K562 (cell line): ENCODE data around the gene SLC7A14. TPM values are rescaled to one million over a fixed set of nuclear protein-coding genes. Genes with fewer than 3 reads are reported as not detected.

Source experiments
- ATAC-seq: fragments of 200-7000 bp; cut with Tn5 transposase; 3 replicates; pipeline ENCODE4 v1.9.1; 2020; ENCODE audit warnings: moderate library complexity
- BruUV-seq: library from RNA; stranded (reverse); fragments of 400-500 nt; replicated peaks from 2 replicates; lab custom pipeline; 2021; lab: Mats Ljungman, UMichigan
- CTCF ChIA-PET: fragments of 300-600 bp; formaldehyde crosslinking; extraction: SDS; loops from one replicate; lab custom pipeline; 2021; ENCODE audit warnings: low intra/inter-chr PET ratio; lab: Yijun Ruan, JAX
- POLR2A ChIA-PET: fragments of 300-600, 350-650 bp; sonication (Branson Sonifier 250); formaldehyde crosslinking; extraction: SDS; loops from one replicate; lab custom pipeline; 2021; ENCODE audit warnings: antibody characterized with exemption, inconsistent platforms; lab: Yijun Ruan, JAX
- DNase-seq, 4 experiments: peaks; one replicate each; pipeline versions ENCODE4 v3.0.0 to v3.0.0-alpha.2; 2011 to 2018; ENCODE audit warnings: low spot score in 3 of 4, mixed read lengths in 3 of 4; ENCODE audit errors: extremely low read depth in 1 of 4
- FAIRE-seq: peaks from 2 replicates; lab custom pipeline; 2011; peaks lifted over from hg19 to GRCh38; lab: Jason Lieb, UNC
- H2AFZ ChIP-seq: 2 replicates; pipeline ENCODE4 v1.6.0; 2011; ENCODE audit warnings: low read depth, low read length, control low read depth, inconsistent platforms
- H3K27ac ChIP-seq: fragments of 200-600 bp; 3 replicates; pipeline ENCODE4 v1.8.0; 2011; ENCODE audit warnings: low read depth, mild to moderate bottlenecking, control low read depth, inconsistent platforms, low read length, moderate library complexity, mixed read lengths; ENCODE audit errors: extremely low read depth
- H3K27me3 ChIP-seq, 2 experiments: fragments of 300-600 bp in 1 of 2; 2 replicates in 1 of 2; 3 replicates in 1 of 2; pipeline versions ENCODE4 v1.6.0 to v1.8.0; 2011; ENCODE audit warnings: inconsistent platforms in 2 of 2, low read length in 2 of 2, mild to moderate bottlenecking in 1 of 2, mixed read lengths in 1 of 2, moderate library complexity in 1 of 2; ENCODE audit not compliant: control insufficient read depth in 2 of 2, insufficient read depth in 2 of 2
- H3K36me3 ChIP-seq: fragments of 300-600 bp; 3 replicates; pipeline ENCODE4 v1.8.0; 2011; ENCODE audit warnings: mild to moderate bottlenecking, low read length, inconsistent platforms; ENCODE audit not compliant: control insufficient read depth, insufficient read depth
- H3K4me1 ChIP-seq, 2 experiments: fragments of 200-600 bp in 1 of 2; replicated peaks in 1 of 2; 2 replicates in 1 of 2; 3 replicates in 1 of 2; pipeline versions ENCODE4 v1.5.1 to v1.8.0; 2011; ENCODE audit warnings: inconsistent platforms in 2 of 2, low read length in 2 of 2, mild to moderate bottlenecking in 1 of 2, mixed read lengths in 1 of 2, moderate library complexity in 1 of 2; ENCODE audit not compliant: control insufficient read depth in 2 of 2, insufficient read depth in 2 of 2
- H3K4me2 ChIP-seq: 2 replicates; pipeline ENCODE4 v1.6.1; 2011; ENCODE audit warnings: low read length, control low read depth, inconsistent platforms, mixed read lengths; ENCODE audit not compliant: insufficient read depth
- H3K4me3 ChIP-seq: fragments of 200-600 bp; sonication (generic), shearing (Covaris generic); 2 replicates; pipeline ENCODE4 v1.5.1; 2016; ENCODE audit warnings: control low read depth, inconsistent platforms
- H3K79me2 ChIP-seq: fragments of 200-600 bp; 3 replicates; pipeline ENCODE4 v1.8.0; 2011; ENCODE audit warnings: low read length, inconsistent platforms; ENCODE audit not compliant: control insufficient read depth, insufficient read depth
- H3K9ac ChIP-seq, 2 experiments: 2 replicates each; pipeline versions ENCODE4 v1.6.0 to v1.6.1; 2011; ENCODE audit warnings: low read depth in 2 of 2, low read length in 2 of 2, control low read depth in 1 of 2, inconsistent platforms in 1 of 2, mild to moderate bottlenecking in 1 of 2, mixed read lengths in 1 of 2; ENCODE audit not compliant: insufficient read depth in 1 of 2
- H3K9me1 ChIP-seq: one replicate; pipeline ENCODE4 v1.6.0; 2011; ENCODE audit warnings: inconsistent platforms, mild to moderate bottlenecking, low read length, moderate library complexity; ENCODE audit not compliant: control insufficient read depth, insufficient read depth
- H3K9me3 ChIP-seq: replicated peaks from 2 replicates; pipeline ENCODE4 v1.5.1; 2011; ENCODE audit warnings: low read depth, low read length, inconsistent platforms; ENCODE audit not compliant: control insufficient read depth, insufficient read depth
- H4K20me1 ChIP-seq: replicated peaks from 2 replicates; pipeline ENCODE4 v1.6.1; 2011; ENCODE audit warnings: low read length, inconsistent platforms, mixed read lengths; ENCODE audit not compliant: control insufficient read depth, insufficient read depth
- FOXP4 ChIP-seq: sonication (generic); formaldehyde crosslinking; IDR thresholded peaks from 2 replicates; pipeline ENCODE4 v1.8.0; 2022; ENCODE audit warnings: mild to moderate bottlenecking, missing genetic modification reagents, borderline replicate concordance
- NR2C2 ChIP-seq, 2 experiments: fragments of 200-800 bp in 1 of 2; sonication (Bioruptor generic) in 1 of 2; sonication (generic) in 1 of 2; formaldehyde crosslinking in 1 of 2; IDR thresholded peaks; 2 replicates each; pipeline versions ENCODE4 v1.6.1 to v1.8.0; 2016 to 2022; ENCODE audit warnings: mild to moderate bottlenecking in 1 of 2, missing compliant biosample characterization in 1 of 2, missing genetic modification characterization in 1 of 2, missing genetic modification reagents in 1 of 2
- PTTG1 ChIP-seq: fragments of 450-650 bp; IDR thresholded peaks from 2 replicates; pipeline ENCODE4 v1.6.1; 2016; ENCODE audit warnings: low read depth, mild to moderate bottlenecking, missing genetic modification characterization, missing compliant biosample characterization
- ZNF217 ChIP-seq: sonication (generic); formaldehyde crosslinking; IDR thresholded peaks from 2 replicates; pipeline ENCODE4 v1.8.0; 2022; ENCODE audit warnings: mild to moderate bottlenecking, missing genetic modification reagents
- WGBS: fragments of 100-300 bp; shearing (Covaris generic); methylation state at CpG from one replicate; pipeline ENCODE4 v1.1.6; 2016; ENCODE audit warnings: low coverage, mixed read lengths; ENCODE audit not compliant: insufficient coverage; ENCODE audit errors: missing lambda C conversion rate; 5-methylcytosine and 5-hydroxymethylcytosine counted together
- in situ Hi-C: fragments of 300-500 bp; cut with MboI; formaldehyde crosslinking; loops from 4 replicates; pipeline ENCODE4 v1.15.0; 2018; ENCODE audit warnings: inconsistent platforms, mixed read lengths
- intact Hi-C: fragments of 100-400 bp; cut with micrococcal nuclease; formaldehyde crosslinking; loops from 2 replicates; pipeline ENCODE4 v1.14.2; 2022
- polyA plus RNA-seq, 8 experiments: library from polyadenylated mRNA; depleted of rRNA in 4 of 8; stranded (reverse) in 5 of 8; unstranded in 3 of 8; fragments of >200 nt; fragmentation: Nextera tagmentation in 2 of 8; fragmentation: Illumina TruSeq in 1 of 8; extraction: Ambion mirVana in 2 of 8; extraction: Trizol in 1 of 8; gene quantifications; 2 replicates each; pipeline versions ENCODE4 v1.2.1 to v1.2.3, GENCODE V29; 2011 to 2014; ENCODE audit warnings: inconsistent platforms in 1 of 8, missing spikeins in 1 of 8
- total RNA-seq, 7 experiments: library from RNA; depleted of rRNA in 6 of 7; stranded (reverse); fragments of >200 nt in 6 of 7; fragmentation: Illumina TruSeq in 2 of 7; extraction: Trizol in 2 of 7; gene quantifications; 2 replicates each; pipeline versions ENCODE4 v1.2.1 to v1.2.3, GENCODE V29; 2011 to 2021; ENCODE audit warnings: low replicate concordance in 1 of 7
- TF ChIP-seq, protein P1 (sequence below): IDR thresholded peaks from 3 replicates; pipeline ENCODE4 v1.6.1; 2011; ENCODE audit warnings: borderline replicate concordance, mild to moderate bottlenecking; ENCODE audit not compliant: insufficient read length, insufficient read depth

Gene SLC7A14
- total and polyA plus RNA-seq, 9 of the 15 experiments (the other 6 are each of a cell fraction or from before 2014, with no cell fraction given): not detected

DNA sequence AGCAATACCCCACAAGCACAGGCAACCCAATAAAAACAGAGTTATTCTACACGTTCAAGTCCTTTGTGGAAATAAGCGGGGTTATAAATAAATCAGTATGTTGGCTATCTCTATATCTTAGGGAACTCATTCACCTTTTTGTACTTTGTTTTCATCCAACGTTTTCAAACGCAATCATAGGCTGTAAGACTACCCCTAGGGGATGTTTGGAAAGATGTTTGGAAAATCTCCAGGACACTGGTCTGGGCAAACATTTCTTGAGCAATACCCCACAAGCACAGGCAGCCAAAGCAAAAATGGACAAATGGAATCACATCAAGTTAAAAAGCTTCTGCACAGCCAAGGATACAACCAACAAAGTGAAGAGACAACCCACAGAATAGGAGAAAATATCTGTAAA, 97.1 kb downstream of the SLC7A14 start:
- Histone ChIP-seq H3K9me1 (no peaks in the 10 kb centered on the region), H3K36me3 (no peaks in the 10 kb centered on the region), H2AFZ (no peak overlapping the region), H3K9me3 (no peaks in the 10 kb centered on the region), H3K4me3 (no peak overlapping the region), H3K27me3 (peaks cover 0 to 20% of the 10 kb centered on the region in 2 experiments), H4K20me1 (no peaks in the 10 kb centered on the region), H3K9ac (no peak overlapping the region), H3K4me1 (no peaks in the 10 kb centered on the region; a peak in 2 of 5 replicates), H3K27ac (no peak overlapping the region), H3K4me2 (no peak overlapping the region), H3K79me2 (no peaks in the 10 kb centered on the region)
- BruUV-seq: no TSS peak
- TF ChIP-seq, protein P1, sequence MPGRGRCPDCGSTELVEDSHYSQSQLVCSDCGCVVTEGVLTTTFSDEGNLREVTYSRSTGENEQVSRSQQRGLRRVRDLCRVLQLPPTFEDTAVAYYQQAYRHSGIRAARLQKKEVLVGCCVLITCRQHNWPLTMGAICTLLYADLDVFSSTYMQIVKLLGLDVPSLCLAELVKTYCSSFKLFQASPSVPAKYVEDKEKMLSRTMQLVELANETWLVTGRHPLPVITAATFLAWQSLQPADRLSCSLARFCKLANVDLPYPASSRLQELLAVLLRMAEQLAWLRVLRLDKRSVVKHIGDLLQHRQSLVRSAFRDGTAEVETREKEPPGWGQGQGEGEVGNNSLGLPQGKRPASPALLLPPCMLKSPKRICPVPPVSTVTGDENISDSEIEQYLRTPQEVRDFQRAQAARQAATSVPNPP: no peak
- TF ChIP-seq FOXP4 (CRISPR knock-in tag) (no peak), NR2C2 (CRISPR knock-in tag; IDR thresholded peaks at IDR 0.05) (no peak), NR2C2 (tag; IDR thresholded peaks at IDR 0.05) (no peak), ZNF217 (no peak), PTTG1 (tag) (no peak)
- ChIA-PET POLR2A (no interaction called here), CTCF (no interaction called here)
- in situ Hi-C loops: no loop called here
- intact Hi-C loops: no loop called here
- 1% methylated on average over 4 of the region's 4 CpGs for WGBS
- no peak for ATAC-seq
- DNase-seq: no peak
- FAIRE-seq: no peak
